ENCODE data around the gene PLEKHF1. TPM values are rescaled to one million over a fixed set of nuclear protein-coding genes. Genes with fewer than 3 reads are reported as not detected.
A peak's percentile ranks its signal among the peaks of the same experiment; 100 is the strongest.

PLEKHF1 gene
- total RNA-seq, 1 experiment from 2014 or later: 8.0 TPM

DNA sequence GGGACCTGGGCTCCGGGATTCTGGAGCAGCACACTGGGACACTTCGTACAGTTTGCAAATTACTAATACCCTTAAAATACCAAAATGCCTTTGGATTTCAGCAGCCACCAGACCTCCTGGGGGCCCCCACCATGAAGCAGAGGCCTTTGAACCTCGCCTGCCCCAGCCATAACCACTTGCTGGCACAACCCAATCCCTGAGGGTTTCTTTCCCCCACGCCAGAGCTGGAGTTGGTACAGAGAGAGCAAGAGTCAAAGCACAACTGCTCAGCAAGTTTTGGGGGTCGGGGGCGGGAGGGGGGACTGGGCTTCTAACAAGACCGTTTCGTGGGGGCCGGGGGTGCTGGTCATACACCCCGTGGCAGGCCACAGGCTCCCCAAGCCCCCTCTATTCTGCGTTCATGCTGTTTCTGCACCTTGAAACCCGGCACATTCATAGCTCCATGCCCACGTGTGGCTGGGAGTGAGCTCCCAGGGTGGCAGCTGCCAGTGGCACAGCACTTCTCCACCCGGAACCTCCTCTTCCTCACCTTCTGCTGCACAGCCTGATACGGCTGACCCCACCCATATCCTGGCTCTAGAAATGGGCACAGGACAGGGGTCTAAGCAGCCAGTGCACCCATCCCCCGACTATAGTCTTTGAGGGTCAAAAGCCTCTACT, 17.1 kb downstream of the PLEKHF1 start:
- Histone ChIP-seq H3K27ac (no peak overlapping the region), H3K36me3 (no peaks in the 10 kb centered on the region), H3K9me3 (replicated peaks) (no peaks in the 10 kb centered on the region), H3K4me3 (no peak overlapping the region), H3K27me3 (replicated peaks) (no peaks in the 10 kb centered on the region), H3K4me1 (replicated peaks) (peaks cover 15% of the 10 kb centered on the region)
- no peak for DNase-seq (ENCODE audit: low read depth in 1 of 2, low spot score in 2 of 2)

- H3K9me3 ChIP-seq (replicated peaks): no peaks in the 10 kb centered on the region
- H3K36me3 ChIP-seq: no peaks in the 10 kb centered on the region
- H3K27ac ChIP-seq: no peak overlapping the region
- no peaks in the 10 kb centered on the region for H3K27me3 ChIP-seq (replicated peaks)
- peaks cover 22% of the 10 kb centered on the region for H3K4me1 ChIP-seq (replicated peaks)
- H3K4me3 ChIP-seq: no peak overlapping the region
- peak in 1 of 2 experiments; percentile 20 for DNase-seq (ENCODE audit: low read depth in 1 of 2, low spot score in 2 of 2)
Measured at GRCh38 chr19:29683009-29683408, 17.7 kb downstream of the PLEKHF1 start.

- Histone ChIP-seq H3K4me3 (no peak overlapping the region), H3K9me3 (replicated peaks) (peaks cover 4% of the 10 kb centered on the region; the same call in 1 of the 2 replicates), H3K27me3 (replicated peaks) (no peaks in the 10 kb centered on the region), H3K36me3 (no peaks in the 10 kb centered on the region), H3K27ac (no peak overlapping the region), H3K4me1 (replicated peaks) (peaks cover 27% of the 10 kb centered on the region)
- no peak for DNase-seq (ENCODE audit: low read depth in 1 of 2, low spot score in 2 of 2)
Measured at GRCh38 chr19:29685326-29685725, 20.1 kb downstream of the PLEKHF1 start.

- Histone ChIP-seq H3K36me3 (no peaks in the 10 kb centered on the region), H3K27me3 (replicated peaks) (no peaks in the 10 kb centered on the region), H3K4me1 (replicated peaks) (peaks cover 27% of the 10 kb centered on the region), H3K4me3 (no peak overlapping the region), H3K27ac (no peak overlapping the region), H3K9me3 (replicated peaks) (peaks cover 4% of the 10 kb centered on the region)
- no peak for DNase-seq (ENCODE audit: low read depth in 1 of 2, low spot score in 2 of 2)
Measured at GRCh38 chr19:29686285-29686805, 21.1 kb downstream of the PLEKHF1 start.

GRCh38 chr19:29687244-29687896, 22.1 kb downstream of the PLEKHF1 start:
- Histone ChIP-seq H3K4me1 (replicated peaks) (peaks cover 27% of the 10 kb centered on the region), H3K4me3 (peak overlapping the region; percentile 26), H3K9me3 (replicated peaks) (peaks cover 4% of the 10 kb centered on the region), H3K36me3 (no peaks in the 10 kb centered on the region), H3K27me3 (replicated peaks) (no peaks in the 10 kb centered on the region), H3K27ac (peak overlapping the region; percentile 70)
- DNase-seq (ENCODE audit: low read depth in 1 of 2, low spot score in 2 of 2): peak; percentile 66 to 71

DNA sequence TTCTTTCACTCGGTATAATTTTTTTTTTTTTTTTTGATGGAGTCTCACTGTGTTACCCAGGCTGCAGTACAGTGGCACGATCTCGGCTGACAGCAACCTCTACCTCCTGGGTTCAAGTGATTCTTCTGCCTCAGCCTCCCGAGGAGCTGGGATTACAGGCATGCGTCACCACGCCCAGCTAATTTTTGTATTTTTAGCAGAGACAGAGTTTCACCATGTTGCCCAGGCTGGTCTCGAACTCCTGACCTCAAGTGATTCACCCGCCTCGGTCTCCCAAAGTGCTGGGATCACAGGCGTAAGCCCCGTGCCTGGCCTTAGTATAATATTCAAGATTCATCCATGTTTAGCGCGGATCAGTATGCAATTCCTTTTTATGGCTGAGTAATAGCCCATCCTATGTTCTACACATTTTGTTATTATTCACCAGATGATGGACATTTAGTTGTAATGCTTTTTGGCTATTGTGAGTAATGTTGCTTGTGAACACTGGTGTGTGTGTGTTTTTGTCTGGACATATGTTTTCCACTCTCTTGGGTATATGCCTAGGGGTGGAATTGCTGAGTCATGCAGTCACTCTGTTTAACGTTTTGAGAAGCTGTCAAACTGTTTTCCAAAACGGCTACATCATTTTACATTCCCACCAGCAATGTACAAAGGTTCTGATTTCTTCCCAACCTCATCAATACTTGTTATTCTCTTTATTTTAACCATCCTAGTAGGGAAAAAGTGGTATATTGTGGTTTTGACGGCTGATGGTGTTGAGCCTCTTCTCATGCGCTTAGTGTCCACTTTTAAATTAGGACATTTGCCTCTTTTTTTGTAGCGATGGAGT, 22.9 kb downstream of the PLEKHF1 start:
- no peaks in the 10 kb centered on the region for H3K36me3 ChIP-seq
- H3K4me3 ChIP-seq: peak overlapping the region; percentile 26; the same call in 1 of the 2 replicates
- peak in 1 of 2 experiments; percentile 28 for DNase-seq (ENCODE audit: low read depth in 1 of 2, low spot score in 2 of 2)
- H3K9me3 ChIP-seq (replicated peaks): peaks cover 4% of the 10 kb centered on the region
- H3K27ac ChIP-seq: peak overlapping the region; percentile 70
- H3K4me1 ChIP-seq (replicated peaks): peaks cover 23% of the 10 kb centered on the region
- no peaks in the 10 kb centered on the region for H3K27me3 ChIP-seq (replicated peaks)

DNA sequence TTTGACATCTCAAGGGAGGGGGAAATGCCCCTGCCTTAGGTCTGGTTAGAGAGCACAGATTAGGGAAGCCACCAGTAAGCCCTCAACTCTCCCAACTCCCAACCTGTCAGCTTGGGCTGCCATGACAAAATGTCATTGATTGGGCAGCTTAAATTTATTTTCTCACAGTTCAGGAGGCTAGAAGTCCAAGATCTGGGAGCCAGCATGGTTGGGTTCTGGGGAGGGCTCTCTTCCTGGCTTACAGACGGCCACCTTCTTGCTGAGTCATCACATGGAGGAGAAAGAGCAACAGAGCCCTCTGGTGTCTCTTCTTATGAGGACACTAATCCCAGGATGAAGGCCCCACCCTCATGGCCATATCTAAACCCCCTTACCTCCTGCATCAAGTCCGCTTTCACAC, 25.6 kb downstream of the PLEKHF1 start:
- H3K36me3 ChIP-seq: no peaks in the 10 kb centered on the region
- peak in 1 of 2 experiments; percentile 6 for DNase-seq (ENCODE audit: low read depth in 1 of 2, low spot score in 2 of 2)
- no peaks in the 10 kb centered on the region for H3K27me3 ChIP-seq (replicated peaks)
- H3K27ac ChIP-seq: no peak overlapping the region
- peaks cover 4% of the 10 kb centered on the region for H3K9me3 ChIP-seq (replicated peaks)
- H3K4me1 ChIP-seq (replicated peaks): peaks cover 39% of the 10 kb centered on the region
- H3K4me3 ChIP-seq: no peak overlapping the region

GRCh38 chr19:29694161-29694560, 28.9 kb downstream of the PLEKHF1 start:
- Histone ChIP-seq H3K9me3 (replicated peaks) (no peaks in the 10 kb centered on the region; the same call in 1 of the 2 replicates), H3K27ac (no peak overlapping the region), H3K27me3 (replicated peaks) (no peaks in the 10 kb centered on the region), H3K36me3 (no peaks in the 10 kb centered on the region), H3K4me3 (no peak overlapping the region), H3K4me1 (replicated peaks) (peaks cover 21% of the 10 kb centered on the region)
- no peak for DNase-seq (ENCODE audit: low read depth in 1 of 2, low spot score in 2 of 2)

DNA sequence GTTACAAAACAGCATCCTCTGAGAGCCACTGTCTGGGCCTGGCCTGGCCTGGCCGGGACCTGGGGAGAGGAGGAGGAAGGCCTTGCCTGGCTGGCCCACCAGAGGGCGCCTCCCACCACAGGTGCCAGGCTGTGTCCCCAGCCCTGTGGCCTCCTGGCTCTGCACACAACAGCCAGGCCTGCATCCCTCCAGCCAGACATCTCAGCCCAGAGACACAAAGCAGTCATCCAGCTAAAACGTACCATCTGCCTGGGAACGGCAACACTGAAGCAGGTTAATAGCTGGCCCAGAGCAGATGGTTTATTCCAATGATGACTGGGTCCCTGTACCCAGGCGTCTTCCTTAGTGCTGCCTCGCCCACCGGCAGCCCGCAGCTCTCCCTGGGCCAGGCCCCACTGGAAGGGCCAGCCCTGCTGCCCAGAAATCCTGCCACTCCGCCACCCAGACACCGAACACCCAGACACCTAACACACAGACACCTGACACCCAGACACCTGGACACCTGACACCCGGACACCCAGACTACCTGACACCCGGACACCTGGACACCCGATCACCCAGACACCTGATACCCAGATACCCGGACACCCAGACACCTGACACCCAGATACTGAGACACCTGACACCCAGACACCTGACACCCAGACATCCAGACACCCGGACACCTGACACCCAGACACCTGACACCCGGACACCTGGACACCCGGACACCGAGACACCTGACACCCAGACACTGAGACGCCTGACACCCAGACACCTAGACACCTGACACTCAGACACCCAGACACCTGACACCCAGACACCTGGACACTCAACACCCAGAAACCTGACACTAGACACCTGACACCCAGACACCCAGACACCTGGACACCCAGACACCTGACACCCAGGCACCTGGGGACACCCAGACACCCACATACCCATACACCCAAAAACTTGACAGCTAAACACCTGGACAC, 29.7 kb downstream of the PLEKHF1 start:
- H3K36me3 ChIP-seq: no peaks in the 10 kb centered on the region
- H3K9me3 ChIP-seq (replicated peaks): no peaks in the 10 kb centered on the region; the same call in 1 of the 2 replicates
- no peak overlapping the region for H3K4me3 ChIP-seq
- DNase-seq (ENCODE audit: low read depth in 1 of 2, low spot score in 2 of 2): peak; percentile 74 to 80
- no peak overlapping the region for H3K27ac ChIP-seq
- H3K4me1 ChIP-seq (replicated peaks): peaks cover 21% of the 10 kb centered on the region
- no peaks in the 10 kb centered on the region for H3K27me3 ChIP-seq (replicated peaks)

- no peak for DNase-seq (ENCODE audit: low read depth in 1 of 2, low spot score in 2 of 2)
- Histone ChIP-seq H3K27me3 (replicated peaks) (no peaks in the 10 kb centered on the region), H3K9me3 (replicated peaks) (no peaks in the 10 kb centered on the region; the same call in 1 of the 2 replicates), H3K27ac (no peak overlapping the region), H3K4me1 (replicated peaks) (peaks cover 21% of the 10 kb centered on the region), H3K36me3 (no peaks in the 10 kb centered on the region), H3K4me3 (no peak overlapping the region)
Measured at GRCh38 chr19:29695765-29696564, 30.7 kb downstream of the PLEKHF1 start.

DNA sequence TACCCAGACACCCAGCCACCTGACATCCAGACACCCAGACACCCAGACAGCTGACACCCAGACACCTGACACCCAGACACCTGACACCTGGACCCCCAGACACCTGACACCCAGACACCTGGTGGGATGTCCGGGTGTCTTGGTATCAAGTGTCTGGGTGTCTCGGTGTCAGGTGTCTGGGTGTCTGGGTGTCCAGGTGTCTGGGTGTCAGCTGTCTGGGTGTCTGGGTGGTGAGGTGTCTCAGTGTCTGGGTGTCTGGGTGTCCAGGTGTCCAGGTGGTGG, 31.2 kb downstream of the PLEKHF1 start:
- DNase-seq (ENCODE audit: low read depth in 1 of 2, low spot score in 2 of 2): no peak
- Histone ChIP-seq H3K9me3 (replicated peaks) (no peaks in the 10 kb centered on the region), H3K36me3 (no peaks in the 10 kb centered on the region; the same call in 1 of the 2 replicates), H3K27ac (no peak overlapping the region), H3K4me3 (no peak overlapping the region), H3K27me3 (replicated peaks) (no peaks in the 10 kb centered on the region), H3K4me1 (replicated peaks) (peaks cover 21% of the 10 kb centered on the region)

- Histone ChIP-seq H3K36me3 (peaks cover 11% of the 10 kb centered on the region), H3K4me3 (no peak overlapping the region), H3K27me3 (replicated peaks) (no peaks in the 10 kb centered on the region), H3K9me3 (replicated peaks) (no peaks in the 10 kb centered on the region), H3K4me1 (replicated peaks) (peaks cover 21% of the 10 kb centered on the region), H3K27ac (no peak overlapping the region)
- no peak for DNase-seq (ENCODE audit: low read depth in 1 of 2, low spot score in 2 of 2)
Measured at GRCh38 chr19:29697523-29698261, 32.4 kb downstream of the PLEKHF1 start.

Measured in SJSA1 (cell line).